HG03520 (cell line): ENCODE measurements around the gene ULK1.
A peak's percentile ranks its signal among the peaks of the same experiment; 100 is the strongest.

Source experiments
- ATAC-seq: cut with Tn5 transposase; IDR thresholded peaks from one replicate; pipeline ENCODE4 v1.9.1; 2021; ENCODE audit warnings: mild to moderate bottlenecking, moderate library complexity; ENCODE audit not compliant: unreplicated experiment

ULK1 gene

GRCh38 chr12:131894313-131894860 lies at the start of gene ULK1:
Gene ULK1, plus strand, starts transcription at chr12:131894622. Its CDS starts 380 bp downstream, at chr12:131895002.
- peak; percentile 76 for ATAC-seq

DNA sequence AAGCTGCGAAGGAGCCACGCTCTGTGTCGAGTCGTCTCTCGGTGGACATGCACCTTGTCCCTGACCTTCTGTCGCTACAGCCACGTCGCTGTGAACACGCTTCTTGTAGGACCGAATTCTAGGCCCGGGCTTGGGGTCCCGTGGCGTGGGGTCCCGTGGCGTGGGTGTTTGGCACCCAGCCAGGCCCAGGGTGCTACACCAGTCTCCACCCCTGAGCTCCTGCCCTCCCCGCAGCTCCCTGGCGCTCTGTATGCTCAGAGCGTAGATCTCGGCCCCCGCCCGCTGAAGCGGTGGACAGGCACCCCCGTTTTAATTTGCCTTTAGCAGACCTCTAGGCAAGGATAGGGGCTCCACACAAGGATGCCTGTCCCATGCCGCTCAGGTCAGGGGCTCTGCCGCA lies 49.8 kb upstream of the ULK1 start:
- no peak for ATAC-seq

GRCh38 chr12:131845121-131845520 lies 49.3 kb upstream of the ULK1 start:
- ATAC-seq, result no peak

- no peak for ATAC-seq
Observed at GRCh38 chr12:131847456-131847855, 47.0 kb upstream of the ULK1 start.

DNA sequence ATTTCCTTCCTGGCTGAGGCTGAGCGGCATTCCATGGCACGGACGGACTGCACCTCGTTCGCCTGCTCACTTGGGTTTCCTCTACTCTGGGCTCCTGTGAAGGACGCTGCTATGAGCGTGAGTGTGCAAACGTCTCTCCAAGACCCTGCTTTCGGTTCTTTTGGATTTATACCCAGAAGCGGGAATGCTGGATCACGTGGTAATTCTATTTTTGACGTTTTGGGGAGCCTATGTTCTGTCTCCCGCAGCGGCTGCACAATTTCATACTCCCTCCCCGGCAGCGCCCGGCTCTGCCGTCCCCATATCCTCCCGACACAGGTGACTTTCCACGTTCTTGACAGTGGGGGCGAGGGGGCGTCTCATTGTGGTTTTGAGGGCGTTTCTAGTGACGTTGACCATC lies 45.7 kb upstream of the ULK1 start:
- ATAC-seq, result no peak

DNA sequence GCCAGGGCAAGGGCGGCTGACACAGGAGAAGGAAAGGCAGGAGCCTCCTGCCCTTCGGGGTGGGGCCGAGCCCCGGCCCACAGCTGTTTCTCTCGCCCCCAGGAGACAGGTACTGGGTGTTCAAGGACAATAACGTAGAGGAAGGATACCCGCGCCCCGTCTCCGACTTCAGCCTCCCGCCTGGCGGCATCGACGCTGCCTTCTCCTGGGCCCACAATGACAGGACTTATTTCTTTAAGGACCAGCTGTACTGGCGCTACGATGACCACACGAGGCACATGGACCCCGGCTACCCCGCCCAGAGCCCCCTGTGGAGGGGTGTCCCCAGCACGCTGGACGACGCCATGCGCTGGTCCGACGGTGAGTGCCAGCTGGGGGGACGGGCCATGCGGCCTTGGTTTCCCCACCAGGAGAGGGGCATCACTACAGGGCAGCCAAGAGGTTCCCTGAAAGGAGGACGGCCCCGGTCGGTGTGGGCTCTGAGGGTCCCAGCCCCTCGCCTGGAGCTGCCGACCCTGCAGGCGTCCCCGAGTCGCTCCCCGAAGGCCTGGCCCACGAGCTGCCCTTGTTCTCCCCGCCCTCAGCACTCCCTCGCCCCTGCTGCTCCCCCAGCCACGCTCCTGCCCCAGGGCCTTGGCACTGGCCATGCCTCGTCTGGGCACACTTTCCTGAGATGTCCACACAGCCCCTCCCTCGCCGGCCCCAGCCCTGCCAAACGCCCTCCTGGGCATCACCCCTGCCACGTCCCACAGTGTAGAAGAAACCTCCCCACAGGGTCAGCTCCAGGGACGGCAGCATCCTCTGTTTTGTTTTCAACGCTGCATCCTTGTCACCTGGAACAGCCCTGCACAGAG lies 44.5 kb upstream of the ULK1 start:
- no peak for ATAC-seq

DNA sequence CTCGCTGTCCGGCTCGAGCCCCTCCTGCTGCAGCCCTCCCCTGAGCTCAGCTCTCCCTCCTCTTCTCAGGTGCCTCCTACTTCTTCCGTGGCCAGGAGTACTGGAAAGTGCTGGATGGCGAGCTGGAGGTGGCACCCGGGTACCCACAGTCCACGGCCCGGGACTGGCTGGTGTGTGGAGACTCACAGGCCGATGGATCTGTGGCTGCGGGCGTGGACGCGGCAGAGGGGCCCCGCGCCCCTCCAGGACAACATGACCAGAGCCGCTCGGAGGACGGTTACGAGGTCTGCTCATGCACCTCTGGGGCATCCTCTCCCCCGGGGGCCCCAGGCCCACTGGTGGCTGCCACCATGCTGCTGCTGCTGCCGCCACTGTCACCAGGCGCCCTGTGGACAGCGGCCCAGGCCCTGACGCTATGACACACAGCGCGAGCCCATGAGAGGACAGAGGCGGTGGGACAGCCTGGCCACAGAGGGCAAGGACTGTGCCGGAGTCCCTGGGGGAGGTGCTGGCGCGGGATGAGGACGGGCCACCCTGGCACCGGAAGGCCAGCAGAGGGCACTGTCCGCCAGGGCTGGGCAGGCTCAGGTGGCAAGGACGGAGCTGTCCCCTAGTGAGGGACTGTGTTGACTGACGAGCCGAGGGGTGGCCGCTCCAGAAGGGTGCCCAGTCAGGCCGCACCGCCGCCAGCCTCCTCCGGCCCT lies 43.4 kb upstream of the ULK1 start:
- no peak for ATAC-seq

DNA sequence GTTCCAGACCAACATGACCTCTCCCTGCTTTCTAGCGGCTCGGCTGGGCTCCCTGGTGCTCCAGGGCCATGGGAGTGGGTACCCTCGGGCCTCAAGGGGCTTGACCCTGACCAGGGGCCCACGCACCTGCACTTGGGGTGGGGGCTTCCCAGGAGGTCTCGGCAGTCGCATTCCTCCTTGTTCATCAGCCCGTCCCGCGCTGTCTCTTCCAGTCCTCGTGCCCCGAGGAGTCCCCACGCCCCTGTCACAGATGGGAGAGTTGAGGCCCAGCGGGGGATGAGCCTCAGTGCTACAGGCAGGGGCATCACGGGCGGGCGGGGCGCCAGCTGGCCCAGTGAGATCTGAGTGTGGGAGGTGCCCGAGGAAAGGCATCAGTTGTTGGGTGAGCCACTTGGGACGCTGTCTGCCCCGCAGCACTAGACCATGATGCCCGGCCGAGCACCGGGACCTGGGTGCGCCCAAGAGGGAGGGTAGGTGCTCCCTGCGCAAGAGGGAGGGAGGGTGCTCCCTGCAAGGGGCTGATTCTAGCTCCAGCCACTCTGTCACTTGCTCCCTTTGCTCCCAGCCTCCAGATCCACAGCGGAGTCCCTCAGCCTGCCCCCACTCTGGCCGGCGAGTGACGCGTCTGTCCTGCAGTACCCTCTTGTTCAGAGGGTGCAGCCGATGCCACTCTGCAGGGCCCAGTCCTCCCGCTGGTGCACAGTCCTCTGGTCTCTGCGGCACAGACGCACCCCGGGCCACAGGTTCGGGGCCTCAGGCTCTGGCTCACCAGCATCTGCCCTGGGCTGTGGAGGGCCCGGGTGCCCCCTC lies 42.5 kb upstream of the ULK1 start:
- no peak for ATAC-seq

- ATAC-seq, result no peak
Observed at GRCh38 chr12:131852551-131853299, 41.7 kb upstream of the ULK1 start.

DNA sequence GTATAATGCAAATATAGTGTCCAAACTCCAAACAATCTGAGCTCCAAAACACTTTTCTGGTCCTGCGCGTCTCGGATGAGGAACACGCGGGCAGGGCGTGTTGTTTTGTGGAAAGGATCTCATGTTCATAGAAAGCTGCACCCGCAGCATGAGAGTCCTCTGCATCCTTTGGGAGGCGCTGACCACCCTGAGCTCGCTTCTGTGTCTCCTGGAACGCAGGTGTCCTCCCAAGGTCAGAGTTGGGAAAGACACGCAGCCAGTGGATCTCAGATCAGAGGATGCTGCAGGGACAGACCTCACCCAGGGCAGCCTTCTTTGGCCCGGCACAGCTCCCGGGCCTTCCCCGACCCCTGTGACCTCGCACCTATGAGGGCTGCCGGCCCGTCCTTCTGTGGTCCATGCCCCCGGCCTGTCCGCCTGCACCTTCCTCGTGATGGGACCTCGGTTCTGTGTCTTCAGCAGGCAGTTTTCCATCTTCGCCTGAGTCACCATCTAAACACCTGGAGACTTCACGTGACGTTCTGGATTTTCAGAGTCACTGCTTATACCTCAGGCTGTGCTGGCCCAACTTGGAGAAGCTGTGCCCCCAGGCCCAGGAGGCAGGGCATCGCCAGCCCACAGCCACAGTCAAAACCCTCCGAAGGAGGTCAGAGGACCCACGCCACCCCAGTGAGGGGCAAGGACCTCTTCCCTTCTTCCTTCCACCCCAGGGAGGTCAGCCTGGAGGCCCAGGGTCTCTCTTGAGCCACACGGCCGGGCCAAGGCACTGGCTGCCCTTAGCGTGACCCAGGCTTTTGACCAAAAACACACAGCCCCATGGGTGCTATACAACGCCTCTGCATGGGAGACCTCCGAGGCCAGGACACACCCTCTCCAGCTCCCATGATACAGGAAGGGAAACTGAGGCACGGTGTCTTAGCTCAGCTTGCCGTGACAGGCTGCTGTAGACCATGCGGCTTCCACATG lies 40.3 kb upstream of the ULK1 start:
- no peak for ATAC-seq

- no peak for ATAC-seq
Observed at GRCh38 chr12:131854861-131855476, 39.5 kb upstream of the ULK1 start.

- ATAC-seq, result no peak
Observed at GRCh38 chr12:131855521-131856142, 38.8 kb upstream of the ULK1 start.

DNA sequence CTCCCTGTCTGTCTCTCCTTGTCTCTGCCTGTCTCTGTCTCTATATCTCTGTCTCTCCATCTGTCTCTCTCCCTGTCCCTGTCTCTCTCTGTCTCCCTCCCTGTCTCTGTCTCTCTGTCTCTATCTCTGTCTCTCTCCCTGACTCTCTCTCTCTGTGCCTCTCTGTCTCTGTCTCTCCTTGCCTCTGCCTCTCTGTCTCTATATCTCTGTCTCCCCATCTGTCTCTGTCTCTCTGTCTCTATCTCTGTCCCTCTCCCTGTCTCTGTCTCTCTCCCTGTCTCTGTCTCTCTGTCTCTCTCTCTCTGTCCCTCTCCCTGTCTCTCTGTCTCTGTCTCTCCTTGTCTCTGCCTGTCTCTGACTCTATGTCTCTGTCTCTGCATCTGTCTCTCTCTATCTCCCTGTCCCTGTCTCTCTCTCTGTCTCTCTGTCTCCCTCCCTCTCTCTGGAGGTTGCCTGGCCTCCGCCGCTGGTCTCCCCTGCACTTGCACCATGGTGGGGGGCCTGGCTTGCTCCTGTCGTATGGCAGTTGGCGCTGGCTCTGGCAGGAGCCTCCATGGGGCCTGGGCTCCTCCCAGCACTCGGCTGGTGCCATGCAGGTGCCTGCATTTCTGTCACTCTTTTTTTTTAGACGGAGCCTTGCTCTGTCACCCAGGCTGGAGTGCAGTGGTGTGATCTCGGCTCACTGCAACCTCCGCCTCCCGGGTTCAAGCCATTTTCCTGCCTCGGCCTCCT lies 37.9 kb upstream of the ULK1 start:
- ATAC-seq, result no peak

DNA sequence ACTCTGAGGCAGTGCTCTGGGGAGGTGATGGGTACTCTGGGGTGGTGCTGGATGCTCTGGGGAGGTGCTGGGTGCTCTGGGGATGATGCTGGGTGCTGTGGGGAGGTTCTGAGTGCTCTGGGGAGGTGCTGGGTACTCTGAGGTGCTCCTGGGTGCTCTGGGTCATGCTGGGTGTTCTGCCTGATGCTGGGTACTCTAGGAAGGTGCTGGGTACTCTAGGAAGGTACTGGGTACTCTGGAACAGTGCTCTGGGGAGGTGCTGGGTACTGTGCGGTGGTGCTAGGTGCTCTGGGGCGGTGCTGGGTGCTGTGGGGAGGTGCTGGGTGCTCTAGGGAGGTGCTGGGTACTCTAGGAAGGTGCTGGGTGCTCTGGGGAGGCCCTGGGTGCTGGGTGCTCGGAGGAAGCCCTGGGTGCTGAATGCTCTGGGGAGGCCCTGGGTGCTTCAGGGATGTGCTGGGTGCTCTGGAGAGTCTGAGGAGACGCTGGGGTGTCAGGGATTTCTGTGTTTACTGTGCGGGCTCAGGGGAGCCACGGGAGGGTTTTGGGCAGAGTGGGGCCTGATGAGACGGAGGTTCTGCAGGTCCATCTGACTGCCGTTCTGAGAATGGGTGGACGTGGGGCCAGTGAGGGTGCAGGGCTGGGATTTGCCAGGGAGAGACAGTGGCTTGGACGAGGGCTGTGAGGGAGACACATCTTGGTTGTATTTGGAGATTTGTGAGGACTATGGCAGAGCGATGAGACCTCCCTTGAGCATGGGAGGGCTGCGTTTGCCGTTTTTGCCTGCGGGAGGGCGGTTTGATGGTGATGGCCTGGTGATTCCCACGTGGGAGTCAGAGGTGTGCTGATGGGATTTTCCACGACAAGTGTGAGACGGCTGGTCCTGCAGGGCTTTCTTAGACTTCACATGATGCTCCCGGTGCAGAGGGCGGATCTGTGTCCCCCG lies 36.2 kb upstream of the ULK1 start:
- no peak for ATAC-seq

DNA sequence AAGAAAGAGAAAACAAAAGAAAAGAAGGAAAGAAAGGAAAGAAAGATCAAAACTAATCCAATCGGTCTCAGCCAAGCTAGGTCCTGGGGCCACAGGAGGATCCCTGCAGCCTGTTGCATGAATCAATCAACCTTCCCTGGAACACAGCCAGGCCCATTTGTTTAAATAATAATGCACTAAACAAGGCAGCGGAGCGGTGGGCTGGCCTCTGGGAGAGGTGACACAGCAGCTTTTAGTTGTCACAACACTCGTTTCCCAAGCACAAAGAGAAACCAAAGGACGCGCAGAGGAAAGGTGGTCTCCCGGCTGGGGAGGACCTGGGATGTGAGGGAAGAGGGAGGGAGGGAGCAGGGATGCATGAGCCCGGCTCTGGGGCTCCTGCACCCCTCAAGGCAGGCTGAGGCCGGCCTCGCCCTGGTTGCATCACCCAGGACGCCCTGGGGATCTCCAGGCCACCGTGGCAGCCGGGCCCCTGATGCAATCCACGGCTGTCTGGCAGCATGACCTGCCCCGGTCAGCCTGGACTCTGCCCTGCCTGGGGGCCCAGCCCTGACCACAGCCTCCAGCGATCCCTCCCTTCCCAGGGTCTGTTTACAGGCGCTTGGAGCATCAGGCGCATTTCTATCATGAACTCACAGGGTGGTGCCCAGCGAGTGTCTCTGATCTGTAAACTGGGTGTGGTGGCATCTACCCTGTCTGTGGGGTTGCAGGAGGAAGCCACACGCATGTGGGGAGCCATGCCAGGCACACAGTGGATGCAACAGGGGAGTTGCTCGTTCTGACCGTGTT lies 33.8 kb upstream of the ULK1 start:
- ATAC-seq, result no peak
